Measurements from ENCODE around the gene GREB1. TPM values are rescaled to one million over a fixed set of nuclear protein-coding genes. Genes with fewer than 3 reads are reported as not detected.

Gene GREB1
- total and polyA plus RNA-seq, 2 experiments from 2014 or later = 12.0 to 35.0 TPM

GRCh38 chr2:11534071-11534745 lies 363 bp downstream of the GREB1 start (continued):
- TF ChIP-seq ZNF331 (CRISPR knock-in tag; IDR thresholded peaks at IDR 0.05; ENCODE audit: low read depth) (no peak), JUNB (IDR thresholded peaks at IDR 0.05; ENCODE audit: unreplicated experiment) (no peak), CREB1 (CRISPR knock-in tag; IDR thresholded peaks at IDR 0.05; ENCODE audit: low read depth) (no peak), ETS1 (IDR thresholded peaks at IDR 0.05) (no peak), EZH2phosphoT487 (IDR thresholded peaks at IDR 0.05; ENCODE audit: unreplicated experiment) (no peak)

DNA sequence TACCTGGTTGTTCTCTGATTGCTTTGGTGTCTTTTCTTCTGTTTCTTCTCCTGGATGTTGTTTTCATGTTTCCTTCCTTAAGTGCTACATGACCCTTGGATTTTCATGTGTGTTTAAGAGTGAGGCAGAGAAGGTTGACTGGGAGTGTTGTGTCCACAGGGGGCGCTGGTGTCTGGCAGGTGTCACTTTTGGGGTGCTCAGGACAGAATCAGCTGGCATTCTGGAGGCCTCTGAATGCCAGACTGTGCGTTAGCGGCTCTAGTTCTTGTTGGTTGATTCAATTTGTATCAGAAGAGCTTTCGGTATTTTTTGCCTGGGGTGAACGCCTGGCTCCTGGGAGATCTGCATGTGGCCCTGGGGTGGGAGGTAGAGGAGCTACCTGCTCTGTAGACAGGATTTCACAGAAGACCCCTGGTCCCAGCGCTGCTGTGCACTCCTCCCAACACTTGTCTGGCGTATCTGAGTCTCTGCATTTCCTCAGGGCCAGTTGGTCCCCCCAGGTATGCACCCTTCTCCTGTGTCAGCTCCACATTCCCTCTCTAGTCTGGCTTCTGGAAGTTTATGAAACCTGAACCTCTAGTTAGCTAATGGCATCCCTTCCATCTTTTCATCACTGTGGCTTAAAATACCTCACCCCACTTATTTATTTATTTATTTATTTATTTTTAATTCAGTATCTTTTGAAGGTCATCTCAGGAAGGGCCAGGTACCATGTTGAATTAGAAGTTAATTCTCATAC lies 1.1 kb downstream of the GREB1 start:
- Histone ChIP-seq H4K20me1 (replicated peaks; ENCODE audit: insufficient read depth) (peaks cover 9% of the 10 kb centered on the region), H3K36me3 (ENCODE audit: insufficient read depth) (no peaks in the 10 kb centered on the region), H3K9me2 (ENCODE audit: insufficient read depth) (no peaks in the 10 kb centered on the region), H3K4me2 (no peak overlapping the region), H3K27me3 (ENCODE audit: insufficient read depth) (no peaks in the 10 kb centered on the region), H3K79me2 (replicated peaks; ENCODE audit: insufficient read depth) (peaks cover 25% of the 10 kb centered on the region), H3K4me3 (no peak overlapping the region), H3F3A (replicated peaks; ENCODE audit: low read depth) (no peaks in the 10 kb centered on the region), H2AFZ (no peak overlapping the region), H3K27ac (ENCODE audit: low read depth) (no peak overlapping the region), H3K4me1 (ENCODE audit: insufficient read depth) (peaks cover 22% of the 10 kb centered on the region)
- TF ChIP-seq REST (IDR thresholded peaks at IDR 0.05; ENCODE audit: unreplicated experiment) = no peak
- TF ChIP-seq, protein P1, sequence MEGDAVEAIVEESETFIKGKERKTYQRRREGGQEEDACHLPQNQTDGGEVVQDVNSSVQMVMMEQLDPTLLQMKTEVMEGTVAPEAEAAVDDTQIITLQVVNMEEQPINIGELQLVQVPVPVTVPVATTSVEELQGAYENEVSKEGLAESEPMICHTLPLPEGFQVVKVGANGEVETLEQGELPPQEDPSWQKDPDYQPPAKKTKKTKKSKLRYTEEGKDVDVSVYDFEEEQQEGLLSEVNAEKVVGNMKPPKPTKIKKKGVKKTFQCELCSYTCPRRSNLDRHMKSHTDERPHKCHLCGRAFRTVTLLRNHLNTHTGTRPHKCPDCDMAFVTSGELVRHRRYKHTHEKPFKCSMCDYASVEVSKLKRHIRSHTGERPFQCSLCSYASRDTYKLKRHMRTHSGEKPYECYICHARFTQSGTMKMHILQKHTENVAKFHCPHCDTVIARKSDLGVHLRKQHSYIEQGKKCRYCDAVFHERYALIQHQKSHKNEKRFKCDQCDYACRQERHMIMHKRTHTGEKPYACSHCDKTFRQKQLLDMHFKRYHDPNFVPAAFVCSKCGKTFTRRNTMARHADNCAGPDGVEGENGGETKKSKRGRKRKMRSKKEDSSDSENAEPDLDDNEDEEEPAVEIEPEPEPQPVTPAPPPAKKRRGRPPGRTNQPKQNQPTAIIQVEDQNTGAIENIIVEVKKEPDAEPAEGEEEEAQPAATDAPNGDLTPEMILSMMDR (conservative IDR thresholded peaks at IDR 0.05; ENCODE audit: low read depth in 2 of 2) = peak; percentile 81 to 82
- Mint-ChIP-seq H3K4me3 (no peak overlapping the region), H3K4me1 (peaks cover 29% of the 10 kb centered on the region), H3K27me3 (ENCODE audit: insufficient read depth, low read depth, poor library complexity) (peaks cover 8% of the 10 kb centered on the region), H3K36me3 (ENCODE audit: low read depth) (no peaks in the 10 kb centered on the region), H3K27ac (no peak overlapping the region), H3K9me3 (no peaks in the 10 kb centered on the region)
- ATAC-seq = peak; percentile 77
- DNase-seq (ENCODE audit: low spot score) = peak; percentile 81
